ENCODE data around the gene SIAE. TPM values are rescaled to one million over a fixed set of nuclear protein-coding genes. Genes with fewer than 3 reads are reported as not detected.
A peak's percentile ranks its signal among the peaks of the same experiment; 100 is the strongest.

The SIAE gene
- total and polyA plus RNA-seq, 2 donors (not counting 1 experiment from before 2014, with no cell fraction given): 28.9 to 67.0 TPM

DNA sequence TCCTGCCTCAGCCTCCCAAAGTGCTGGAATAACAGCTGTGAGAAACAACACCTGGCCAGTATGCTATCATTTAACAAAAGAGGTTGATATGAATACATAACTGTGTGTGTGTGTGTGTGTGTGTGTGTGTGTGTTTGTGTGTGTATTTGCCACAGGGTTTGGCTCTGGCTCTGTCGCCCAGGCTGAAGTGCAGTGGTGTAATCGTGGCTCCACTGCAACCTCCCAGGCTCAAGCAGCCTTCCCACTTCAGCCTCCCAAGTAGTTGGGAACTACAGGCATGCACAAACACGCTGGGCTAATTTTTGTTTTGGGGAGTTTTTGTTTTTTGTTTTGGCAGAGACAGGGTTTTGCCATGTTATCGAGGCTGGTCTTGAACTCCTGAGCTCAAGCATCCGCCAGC, 4.9 kb upstream of the SIAE start:
- TF ChIP-seq, protein P1, sequence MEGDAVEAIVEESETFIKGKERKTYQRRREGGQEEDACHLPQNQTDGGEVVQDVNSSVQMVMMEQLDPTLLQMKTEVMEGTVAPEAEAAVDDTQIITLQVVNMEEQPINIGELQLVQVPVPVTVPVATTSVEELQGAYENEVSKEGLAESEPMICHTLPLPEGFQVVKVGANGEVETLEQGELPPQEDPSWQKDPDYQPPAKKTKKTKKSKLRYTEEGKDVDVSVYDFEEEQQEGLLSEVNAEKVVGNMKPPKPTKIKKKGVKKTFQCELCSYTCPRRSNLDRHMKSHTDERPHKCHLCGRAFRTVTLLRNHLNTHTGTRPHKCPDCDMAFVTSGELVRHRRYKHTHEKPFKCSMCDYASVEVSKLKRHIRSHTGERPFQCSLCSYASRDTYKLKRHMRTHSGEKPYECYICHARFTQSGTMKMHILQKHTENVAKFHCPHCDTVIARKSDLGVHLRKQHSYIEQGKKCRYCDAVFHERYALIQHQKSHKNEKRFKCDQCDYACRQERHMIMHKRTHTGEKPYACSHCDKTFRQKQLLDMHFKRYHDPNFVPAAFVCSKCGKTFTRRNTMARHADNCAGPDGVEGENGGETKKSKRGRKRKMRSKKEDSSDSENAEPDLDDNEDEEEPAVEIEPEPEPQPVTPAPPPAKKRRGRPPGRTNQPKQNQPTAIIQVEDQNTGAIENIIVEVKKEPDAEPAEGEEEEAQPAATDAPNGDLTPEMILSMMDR (conservative IDR thresholded peaks at IDR 0.05 in 1 of 2, IDR thresholded peaks at IDR 0.05 in 1 of 2; ENCODE audit: low read depth in 1 of 2, low read length in 2 of 2): no peak
- TF ChIP-seq EZH2 (IDR thresholded peaks at IDR 0.05; ENCODE audit: low read length, missing control alignments): no peak
- H3K4me2 ChIP-seq (ENCODE audit: extremely low read depth, insufficient read depth, low read length): no peak overlapping the region
- H3K9me3 ChIP-seq (ENCODE audit: control insufficient read depth, insufficient read depth, low read depth, low read length): no peaks in the 10 kb centered on the region
- no peak overlapping the region for H3K4me3 ChIP-seq (replicated peaks in 1 of 4; ENCODE audit: control extremely low read depth in 1 of 4, insufficient read depth in 1 of 4, low read depth in 3 of 4, low read length in 4 of 4)
- no peaks in the 10 kb centered on the region for H4K20me1 ChIP-seq (ENCODE audit: control insufficient read depth, extremely low read depth, insufficient read depth, low read length)
- H3K9ac ChIP-seq (ENCODE audit: insufficient read depth, low read length): no peak overlapping the region
- no peak for DNase-seq (ENCODE audit: low read depth in 2 of 2)
- H2AFZ ChIP-seq (ENCODE audit: low read length): no peak overlapping the region
- H3K27me3 ChIP-seq (ENCODE audit: control insufficient read depth, insufficient read depth, low read length): no peaks in the 10 kb centered on the region
- H3K79me2 ChIP-seq (ENCODE audit: control insufficient read depth, insufficient read depth, low read length): no peaks in the 10 kb centered on the region
- no peaks in the 10 kb centered on the region for H3K36me3 ChIP-seq (ENCODE audit: control insufficient read depth, insufficient read depth, low read length)
- H3K4me1 ChIP-seq (ENCODE audit: control insufficient read depth, extremely low read depth, insufficient read depth, low read length): peaks cover 3% of the 10 kb centered on the region
- no peak overlapping the region for H3K27ac ChIP-seq (ENCODE audit: insufficient read depth, low read length)

DNA sequence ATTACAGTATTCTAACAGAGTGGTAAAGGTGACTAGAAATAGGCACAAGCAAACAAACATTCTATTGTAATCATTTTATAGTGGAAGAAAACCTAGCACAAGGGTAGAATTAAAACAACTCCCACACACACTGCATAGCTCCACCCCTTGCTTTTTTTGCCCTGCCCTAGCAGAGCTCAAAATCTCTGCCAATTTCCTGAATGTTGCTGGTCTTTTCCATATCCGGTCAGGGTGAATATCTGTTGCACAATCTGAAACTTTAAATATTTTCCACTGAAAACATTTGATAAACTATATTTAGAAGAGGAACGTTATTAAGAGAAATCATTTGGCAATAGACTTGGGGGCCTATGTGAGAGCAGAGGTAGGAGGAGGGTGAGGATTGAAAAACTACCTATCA, 2.8 kb upstream of the SIAE start:
- Histone ChIP-seq H3K27ac (ENCODE audit: insufficient read depth, low read length) (no peak overlapping the region), H3K4me2 (ENCODE audit: extremely low read depth, insufficient read depth, low read length) (peak overlapping the region; percentile 49), H3K4me1 (ENCODE audit: control insufficient read depth, extremely low read depth, insufficient read depth, low read length) (peaks cover 3% of the 10 kb centered on the region), H3K9ac (ENCODE audit: insufficient read depth, low read length) (no peak overlapping the region), H4K20me1 (ENCODE audit: control insufficient read depth, extremely low read depth, insufficient read depth, low read length) (no peaks in the 10 kb centered on the region), H3K4me3 (replicated peaks in 1 of 4; ENCODE audit: control extremely low read depth in 1 of 4, insufficient read depth in 1 of 4, low read depth in 3 of 4, low read length in 4 of 4) (no peak overlapping the region), H2AFZ (ENCODE audit: low read length) (no peak overlapping the region), H3K36me3 (ENCODE audit: control insufficient read depth, insufficient read depth, low read length) (no peaks in the 10 kb centered on the region), H3K9me3 (ENCODE audit: control insufficient read depth, insufficient read depth, low read depth, low read length) (no peaks in the 10 kb centered on the region), H3K79me2 (ENCODE audit: control insufficient read depth, insufficient read depth, low read length) (no peaks in the 10 kb centered on the region), H3K27me3 (ENCODE audit: control insufficient read depth, insufficient read depth, low read length) (no peaks in the 10 kb centered on the region)
- TF ChIP-seq EZH2 (IDR thresholded peaks at IDR 0.05; ENCODE audit: low read length, missing control alignments): no peak
- TF ChIP-seq, protein P1 (conservative IDR thresholded peaks at IDR 0.05 in 1 of 2, IDR thresholded peaks at IDR 0.05 in 1 of 2; ENCODE audit: low read depth in 1 of 2, low read length in 2 of 2): no peak
- peak; percentile 39 to 75 for DNase-seq (ENCODE audit: low read depth in 2 of 2)

DNA sequence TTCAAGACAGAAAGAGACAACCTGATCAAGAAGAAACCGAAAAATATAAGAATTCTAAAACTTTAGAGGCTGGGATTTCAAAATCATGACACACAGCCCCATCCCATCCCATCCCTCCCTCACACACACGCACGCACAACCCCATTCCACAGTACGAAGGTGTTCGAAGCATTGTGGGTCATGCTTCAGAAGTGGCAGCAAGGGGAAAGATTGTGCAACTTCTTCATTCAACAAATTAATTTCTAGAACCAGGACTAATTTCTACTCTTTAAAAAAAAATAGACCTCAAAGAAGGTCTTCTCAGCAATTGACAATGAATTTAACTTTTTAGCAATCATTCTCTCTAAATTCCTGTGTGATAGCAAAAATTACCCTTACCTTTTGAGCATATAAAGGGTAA, 1.0 kb upstream of the SIAE start:
- Histone ChIP-seq H4K20me1 (ENCODE audit: control insufficient read depth, extremely low read depth, insufficient read depth, low read length) (no peaks in the 10 kb centered on the region), H2AFZ (ENCODE audit: low read length) (no peak overlapping the region), H3K9me3 (ENCODE audit: control insufficient read depth, insufficient read depth, low read depth, low read length) (no peaks in the 10 kb centered on the region), H3K4me1 (ENCODE audit: control insufficient read depth, extremely low read depth, insufficient read depth, low read length) (peaks cover 3% of the 10 kb centered on the region), H3K79me2 (ENCODE audit: control insufficient read depth, insufficient read depth, low read length) (no peaks in the 10 kb centered on the region), H3K27ac (ENCODE audit: insufficient read depth, low read length) (peak overlapping the region; percentile 86), H3K4me3 (replicated peaks in 1 of 4; ENCODE audit: control extremely low read depth in 1 of 4, insufficient read depth in 1 of 4, low read depth in 3 of 4, low read length in 4 of 4) (peak overlapping the region; percentile 52 to 80 (median 73)), H3K4me2 (ENCODE audit: extremely low read depth, insufficient read depth, low read length) (peak overlapping the region; percentile 80), H3K36me3 (ENCODE audit: control insufficient read depth, insufficient read depth, low read length) (no peaks in the 10 kb centered on the region), H3K27me3 (ENCODE audit: control insufficient read depth, insufficient read depth, low read length) (no peaks in the 10 kb centered on the region), H3K9ac (ENCODE audit: insufficient read depth, low read length) (no peak overlapping the region)
- TF ChIP-seq EZH2 (IDR thresholded peaks at IDR 0.05; ENCODE audit: low read length, missing control alignments): no peak
- TF ChIP-seq, protein P1 (conservative IDR thresholded peaks at IDR 0.05 in 1 of 2, IDR thresholded peaks at IDR 0.05 in 1 of 2; ENCODE audit: low read depth in 1 of 2, low read length in 2 of 2): no peak
- no peak for DNase-seq (ENCODE audit: low read depth in 2 of 2)

Data from fibroblast of lung (primary cell).